Esophagus squamous epithelium (tissue), 5 donors: Measurements from ENCODE around the gene CHPT1. TPM values are rescaled to one million over a fixed set of nuclear protein-coding genes. Genes with fewer than 3 reads are reported as not detected.

Experiments
- DNase-seq: peaks from one replicate; lab custom pipeline; 2025; lab: John Stamatoyannopoulos, UW
- H3K27ac ChIP-seq, 4 donors: fragments of 200-600 bp; sonication (generic); one replicate each; pipeline ENCODE4 v1.5.1; 2016 to 2019; ENCODE audit warnings: mild to moderate bottlenecking in 1 of 4
- H3K27me3 ChIP-seq, 4 donors: fragments of 200-600 bp; sonication (generic); 1 replicate in 3 of 4; 2 replicates in 1 of 4; pipeline versions ENCODE4 v1.5.1 to v1.6.0; 2017 to 2021; ENCODE audit warnings: antibody characterized with exemption in 1 of 4
- H3K36me3 ChIP-seq, 3 donors: fragments of 200-600 bp; sonication (generic); one replicate each; pipeline ENCODE4 v1.5.1; 2016 to 2019
- H3K4me1 ChIP-seq, 3 donors: fragments of 200-600 bp; sonication (generic); one replicate each; pipeline ENCODE4 v1.5.1; 2017 to 2019
- H3K4me3 ChIP-seq, 4 donors: fragments of 200-600 bp; sonication (generic); 1 replicate in 3 of 4; 2 replicates in 1 of 4; pipeline ENCODE4 v1.5.1; 2016 to 2019; ENCODE audit warnings: mild to moderate bottlenecking in 2 of 4, moderate library complexity in 1 of 4
- H3K9me3 ChIP-seq, 3 donors: fragments of 200-600 bp; sonication (generic); one replicate each; pipeline ENCODE4 v1.5.1; 2016 to 2019
- POLR2A ChIP-seq, 4 donors: fragments of 450-650 bp; IDR thresholded peaks; one replicate each; pipeline ENCODE4 v1.6.1; 2017; ENCODE audit warnings: antibody characterized with exemption in 4 of 4, mild to moderate bottlenecking in 4 of 4, moderate library complexity in 3 of 4
- WGBS, 2 donors: methylation state at CpG; one replicate each; pipeline ENCODE4 v1.1.5; 2018; 5-methylcytosine and 5-hydroxymethylcytosine counted together
- intact Hi-C: fragments of 100-400 bp; cut with DNase I; formaldehyde crosslinking; loops from one replicate; pipeline ENCODE4 v1.15.0; 2022
- total RNA-seq, 4 donors: library from RNA; depleted of rRNA; stranded (reverse); fragments of >200 nt; gene quantifications; one replicate each; pipeline ENCODE4 v1.1.0, GENCODE V29; 2016
- TF ChIP-seq, protein P1 (sequence below), 6 experiments: fragments of 450-650 bp in 4 of 6; fragments of 200-600 bp in 2 of 6; sonication (generic) in 2 of 6; IDR thresholded peaks; one replicate each; pipeline ENCODE4 v1.5.1; 2016 to 2019; ENCODE audit warnings: antibody characterized with exemption in 6 of 6, mild to moderate bottlenecking in 4 of 6, moderate library complexity in 4 of 6
- donor health status: DM: yes; HTN: yes; CAD: no.

Gene CHPT1
- total RNA-seq, 4 donors from 2014 or later = 12.7 to 53.6 (median 27.0) TPM

- peaks cover 0 to 26% (median 5%) of the 10 kb centered on the region in 3 donors for H3K4me1 ChIP-seq
- intact Hi-C loops = no loop called here
- no peak for TF ChIP-seq POLR2A (IDR thresholded peaks at IDR 0.05)
- TF ChIP-seq, protein P1, sequence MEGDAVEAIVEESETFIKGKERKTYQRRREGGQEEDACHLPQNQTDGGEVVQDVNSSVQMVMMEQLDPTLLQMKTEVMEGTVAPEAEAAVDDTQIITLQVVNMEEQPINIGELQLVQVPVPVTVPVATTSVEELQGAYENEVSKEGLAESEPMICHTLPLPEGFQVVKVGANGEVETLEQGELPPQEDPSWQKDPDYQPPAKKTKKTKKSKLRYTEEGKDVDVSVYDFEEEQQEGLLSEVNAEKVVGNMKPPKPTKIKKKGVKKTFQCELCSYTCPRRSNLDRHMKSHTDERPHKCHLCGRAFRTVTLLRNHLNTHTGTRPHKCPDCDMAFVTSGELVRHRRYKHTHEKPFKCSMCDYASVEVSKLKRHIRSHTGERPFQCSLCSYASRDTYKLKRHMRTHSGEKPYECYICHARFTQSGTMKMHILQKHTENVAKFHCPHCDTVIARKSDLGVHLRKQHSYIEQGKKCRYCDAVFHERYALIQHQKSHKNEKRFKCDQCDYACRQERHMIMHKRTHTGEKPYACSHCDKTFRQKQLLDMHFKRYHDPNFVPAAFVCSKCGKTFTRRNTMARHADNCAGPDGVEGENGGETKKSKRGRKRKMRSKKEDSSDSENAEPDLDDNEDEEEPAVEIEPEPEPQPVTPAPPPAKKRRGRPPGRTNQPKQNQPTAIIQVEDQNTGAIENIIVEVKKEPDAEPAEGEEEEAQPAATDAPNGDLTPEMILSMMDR (IDR thresholded peaks at IDR 0.05) = no peak
- no peak for DNase-seq
- no peaks in the 10 kb centered on the region for H3K27me3 ChIP-seq
- H3K4me3 ChIP-seq = no peak overlapping the region
- peak overlapping the region in 2 of 4 donors; percentile 64 to 67 for H3K27ac ChIP-seq
- no peaks in the 10 kb centered on the region for H3K9me3 ChIP-seq
- H3K36me3 ChIP-seq = peaks cover 0 to 48% (median 6%) of the 10 kb centered on the region in 3 donors
- WGBS, 2 donors = 68 to 77% methylated on average over 5 of the region's 5 CpGs
These were observed 66.8 kb downstream of the CHPT1 start for GRCh38 chr12:101764051-101764792.

GRCh38 chr12:101767537-101767936 lies 70.1 kb downstream of the CHPT1 start:
- Histone ChIP-seq H3K36me3 (peaks cover 4 to 62% (median 6%) of the 10 kb centered on the region in 3 donors), H3K4me3 (no peak overlapping the region), H3K27me3 (no peaks in the 10 kb centered on the region), H3K27ac (no peak overlapping the region), H3K4me1 (peaks cover 0 to 28% (median 5%) of the 10 kb centered on the region in 3 donors), H3K9me3 (no peaks in the 10 kb centered on the region)
- DNase-seq = no peak
- WGBS, 2 donors = 79 to 100% methylated on average over 1 of the region's 1 CpG
- intact Hi-C loops = no loop called here
- no peak for TF ChIP-seq POLR2A (IDR thresholded peaks at IDR 0.05)
- TF ChIP-seq, protein P1 (IDR thresholded peaks at IDR 0.05) = no peak

DNA sequence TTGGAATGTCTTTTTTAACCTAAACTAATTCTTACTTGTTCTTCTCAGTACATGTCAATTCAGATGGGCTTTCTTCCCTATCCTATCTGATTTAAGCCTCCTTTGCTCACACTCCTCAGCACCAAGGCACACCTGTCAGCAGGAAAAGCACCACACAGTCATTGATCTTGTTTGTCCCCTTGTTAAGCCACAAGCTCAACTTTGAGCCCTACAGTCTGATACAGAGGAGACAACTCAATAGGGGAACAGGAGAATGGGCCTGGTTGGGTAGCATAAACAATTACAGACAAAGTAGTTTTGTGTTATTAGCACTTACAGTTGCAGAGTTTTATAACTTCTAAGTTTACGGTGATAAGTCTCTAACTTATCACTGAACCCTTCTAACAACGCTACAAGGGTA lies 71.3 kb downstream of the CHPT1 start:
- H3K27ac ChIP-seq = no peak overlapping the region
- H3K4me1 ChIP-seq = peaks cover 0 to 23% (median 5%) of the 10 kb centered on the region in 3 donors
- intact Hi-C loops = no loop called here
- H3K27me3 ChIP-seq = no peaks in the 10 kb centered on the region
- H3K4me3 ChIP-seq = no peak overlapping the region
- no peaks in the 10 kb centered on the region for H3K9me3 ChIP-seq
- WGBS, 2 donors = 93 to 95% methylated on average over 2 of the region's 2 CpGs
- DNase-seq = no peak
- peaks cover 4 to 62% (median 6%) of the 10 kb centered on the region in 3 donors for H3K36me3 ChIP-seq
- TF ChIP-seq, protein P1 (IDR thresholded peaks at IDR 0.05) = no peak
- no peak for TF ChIP-seq POLR2A (IDR thresholded peaks at IDR 0.05)

DNA sequence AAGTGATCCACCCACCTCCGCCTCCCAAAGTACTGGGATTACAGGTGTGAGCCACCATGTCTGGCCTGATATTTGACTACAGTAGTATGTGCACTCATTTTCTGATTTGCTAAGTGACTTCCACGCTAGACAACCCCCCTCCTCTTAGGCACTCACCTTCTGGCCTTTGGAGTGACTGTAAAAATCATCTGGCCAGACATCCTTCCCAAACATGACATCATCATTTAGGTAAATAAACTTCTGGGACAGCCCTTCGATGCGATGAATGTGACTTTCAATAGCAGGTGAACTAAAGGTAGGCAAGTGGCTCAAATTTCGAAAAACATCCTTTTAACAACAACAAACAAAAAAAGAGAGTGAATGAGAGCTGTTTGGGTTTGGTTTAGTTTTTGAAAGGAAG lies 72.4 kb downstream of the CHPT1 start:
- H3K4me3 ChIP-seq = no peak overlapping the region
- no peak for DNase-seq
- peaks cover 0 to 12% (median 0%) of the 10 kb centered on the region in 3 donors for H3K4me1 ChIP-seq
- WGBS, 2 donors = 82 to 88% methylated on average over 4 to 5 of the region's 5 CpGs
- H3K36me3 ChIP-seq = peaks cover 4 to 62% (median 6%) of the 10 kb centered on the region in 3 donors
- H3K9me3 ChIP-seq = no peaks in the 10 kb centered on the region
- H3K27me3 ChIP-seq = no peaks in the 10 kb centered on the region
- intact Hi-C loops = loop anchor here (5.0 kb wide), 1 partner anchor 67 kb away; no protein-coding TSS in a partner anchor
- TF ChIP-seq, protein P1 (IDR thresholded peaks at IDR 0.05) = no peak
- no peak for TF ChIP-seq POLR2A (IDR thresholded peaks at IDR 0.05)
- no peak overlapping the region for H3K27ac ChIP-seq
